ENCODE results near the gene GPD2. TPM values are rescaled to one million over a fixed set of nuclear protein-coding genes. Genes with fewer than 3 reads are reported as not detected.

Gene GPD2
- total RNA-seq, 3 donors from 2014 or later (not counting 1 experiment from before 2014, with no cell fraction given), result 12.5 to 20.2 (median 18.3) TPM

DNA sequence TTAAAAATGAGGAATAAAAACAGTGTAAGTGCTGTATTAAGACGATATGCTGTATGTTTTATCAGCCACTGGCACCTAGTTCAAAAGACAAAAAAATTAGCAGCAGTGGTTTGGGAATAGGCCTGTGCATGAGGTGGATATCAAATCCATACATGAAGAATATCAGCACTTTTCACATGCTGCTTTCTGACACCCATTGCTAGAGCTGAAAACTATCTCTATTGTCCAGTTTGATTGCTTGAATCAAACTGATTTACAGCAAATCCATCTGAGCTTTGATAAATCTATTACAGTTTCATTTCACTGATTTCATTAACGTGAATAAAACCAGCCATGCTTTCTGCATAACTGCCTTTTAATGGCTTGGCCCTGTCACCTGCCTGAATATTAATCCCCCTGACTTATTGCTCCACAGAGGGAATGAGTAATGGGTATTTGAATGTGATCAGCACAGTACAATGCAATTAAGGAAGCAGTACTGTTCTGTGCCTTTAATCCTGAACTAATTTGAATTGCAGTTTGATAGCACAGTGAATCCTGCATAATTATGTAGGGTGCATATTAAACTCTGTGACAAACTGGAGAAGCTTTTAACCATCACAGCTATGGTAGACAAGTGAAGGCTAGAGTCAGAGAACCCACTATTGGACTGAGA, 154.0 kb downstream of the GPD2 start:
- Histone ChIP-seq H3K36me3 (ENCODE audit: control insufficient read depth, insufficient read depth, low read length) (no peaks in the 10 kb centered on the region), H3K27me3 (ENCODE audit: control insufficient read depth, insufficient read depth, low read length) (no peaks in the 10 kb centered on the region), H3K4me1 (ENCODE audit: control insufficient read depth, insufficient read depth, low read length) (no peaks in the 10 kb centered on the region), H3K27ac (ENCODE audit: low read length) (no peak overlapping the region), H3K4me3 (ENCODE audit: low read length) (no peak overlapping the region), H3K9me3 (ENCODE audit: control insufficient read depth, insufficient read depth, low read length) (no peaks in the 10 kb centered on the region)
- intact Hi-C loops (cut with micrococcal nuclease), result no loop called here
- H3K4me1 Mint-ChIP-seq, result no peaks in the 10 kb centered on the region
- no peaks in the 10 kb centered on the region for H3K9me3 Mint-ChIP-seq
- TF ChIP-seq, protein P1, sequence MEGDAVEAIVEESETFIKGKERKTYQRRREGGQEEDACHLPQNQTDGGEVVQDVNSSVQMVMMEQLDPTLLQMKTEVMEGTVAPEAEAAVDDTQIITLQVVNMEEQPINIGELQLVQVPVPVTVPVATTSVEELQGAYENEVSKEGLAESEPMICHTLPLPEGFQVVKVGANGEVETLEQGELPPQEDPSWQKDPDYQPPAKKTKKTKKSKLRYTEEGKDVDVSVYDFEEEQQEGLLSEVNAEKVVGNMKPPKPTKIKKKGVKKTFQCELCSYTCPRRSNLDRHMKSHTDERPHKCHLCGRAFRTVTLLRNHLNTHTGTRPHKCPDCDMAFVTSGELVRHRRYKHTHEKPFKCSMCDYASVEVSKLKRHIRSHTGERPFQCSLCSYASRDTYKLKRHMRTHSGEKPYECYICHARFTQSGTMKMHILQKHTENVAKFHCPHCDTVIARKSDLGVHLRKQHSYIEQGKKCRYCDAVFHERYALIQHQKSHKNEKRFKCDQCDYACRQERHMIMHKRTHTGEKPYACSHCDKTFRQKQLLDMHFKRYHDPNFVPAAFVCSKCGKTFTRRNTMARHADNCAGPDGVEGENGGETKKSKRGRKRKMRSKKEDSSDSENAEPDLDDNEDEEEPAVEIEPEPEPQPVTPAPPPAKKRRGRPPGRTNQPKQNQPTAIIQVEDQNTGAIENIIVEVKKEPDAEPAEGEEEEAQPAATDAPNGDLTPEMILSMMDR (IDR thresholded peaks at IDR 0.05), result no peak
- no peak overlapping the region for H3K27ac Mint-ChIP-seq
- no peaks in the 10 kb centered on the region for H3K27me3 Mint-ChIP-seq (ENCODE audit: low read depth in 2 of 2)
- H3K36me3 Mint-ChIP-seq, result no peaks in the 10 kb centered on the region
- no peak for DNase-seq
- no peak for ATAC-seq
- no peak overlapping the region for H3K4me3 Mint-ChIP-seq
- 69% methylated on average over 2 of the region's 2 CpGs for WGBS (ENCODE audit: insufficient coverage)

DNA sequence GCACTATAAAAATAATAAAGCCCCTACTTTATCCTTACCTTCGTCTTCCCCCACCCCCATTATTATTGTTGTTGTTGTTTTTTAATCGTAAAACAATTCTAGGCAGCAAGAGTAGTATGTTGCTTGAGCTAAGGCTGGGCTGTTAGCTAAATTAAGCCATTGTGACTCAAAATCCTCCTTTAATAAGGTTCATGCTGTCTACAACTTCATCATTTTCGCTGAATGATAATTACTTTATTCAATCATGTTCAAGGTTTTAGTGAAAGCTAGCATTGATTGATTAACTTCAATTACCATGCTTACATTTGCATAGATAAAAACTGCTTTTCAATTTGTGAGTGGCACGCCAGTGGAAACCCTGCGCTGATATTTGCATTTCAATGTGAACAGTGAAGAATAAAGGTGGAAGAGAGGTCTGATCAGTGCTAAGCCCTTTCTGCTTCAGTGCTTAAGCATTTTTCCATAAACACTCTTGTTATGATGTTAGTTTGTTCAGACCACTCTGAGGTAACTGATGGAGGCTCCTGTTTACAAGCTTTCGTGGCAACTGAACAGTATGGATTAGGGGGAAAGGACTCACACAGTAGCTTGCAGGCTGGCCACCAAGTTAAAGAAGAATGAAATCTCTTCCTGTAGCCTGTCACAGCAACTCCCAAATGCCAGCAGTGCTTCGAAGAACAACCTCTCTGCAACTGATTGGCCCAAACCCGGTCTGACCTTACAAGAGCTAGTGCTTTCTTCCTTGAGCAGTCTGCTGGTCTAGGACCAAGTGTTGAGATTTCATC, 156.8 kb downstream of the GPD2 start:
- no peaks in the 10 kb centered on the region for H3K27me3 ChIP-seq (ENCODE audit: control insufficient read depth, insufficient read depth, low read length)
- Mint-ChIP-seq H3K4me3 (no peak overlapping the region), H3K27ac (no peak overlapping the region), H3K36me3 (no peaks in the 10 kb centered on the region), H3K9me3 (no peaks in the 10 kb centered on the region), H3K4me1 (no peaks in the 10 kb centered on the region), H3K27me3 (ENCODE audit: low read depth in 2 of 2) (peaks cover 0 to 2% of the 10 kb centered on the region in 2 donors)
- no peak overlapping the region for H3K4me3 ChIP-seq (ENCODE audit: low read length)
- TF ChIP-seq, protein P1 (IDR thresholded peaks at IDR 0.05), result no peak
- H3K9me3 ChIP-seq (ENCODE audit: control insufficient read depth, insufficient read depth, low read length), result no peaks in the 10 kb centered on the region
- H3K27ac ChIP-seq (ENCODE audit: low read length), result no peak overlapping the region
- no peaks in the 10 kb centered on the region for H3K4me1 ChIP-seq (ENCODE audit: control insufficient read depth, insufficient read depth, low read length)
- no peaks in the 10 kb centered on the region for H3K36me3 ChIP-seq (ENCODE audit: control insufficient read depth, insufficient read depth, low read length)
- WGBS (ENCODE audit: insufficient coverage), result 96% methylated on average over 5 of the region's 8 CpGs
- ATAC-seq, result no peak
- intact Hi-C loops (cut with micrococcal nuclease), result no loop called here
- no peak for DNase-seq

DNA sequence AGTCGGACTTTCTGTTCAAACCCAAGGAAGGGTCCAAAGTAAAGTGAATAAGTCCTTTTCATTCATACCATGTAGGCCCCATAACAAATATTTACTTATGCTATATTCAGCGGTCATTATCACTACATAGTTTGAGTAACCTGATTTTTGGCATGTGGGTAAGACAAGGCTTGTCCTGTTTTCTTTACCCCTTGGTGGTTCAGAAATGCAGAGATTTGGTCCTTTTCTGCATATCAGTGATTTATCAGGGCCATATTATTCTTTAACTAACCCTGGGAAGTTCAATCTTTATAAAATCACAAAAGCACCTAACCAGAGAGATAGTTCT, 157.4 kb downstream of the GPD2 start:
- Mint-ChIP-seq H3K9me3 (no peaks in the 10 kb centered on the region), H3K27ac (no peak overlapping the region), H3K36me3 (no peaks in the 10 kb centered on the region), H3K4me3 (no peak overlapping the region), H3K4me1 (no peaks in the 10 kb centered on the region), H3K27me3 (ENCODE audit: low read depth in 2 of 2) (peaks cover 0 to 5% of the 10 kb centered on the region in 2 donors)
- DNase-seq (no peak), ATAC-seq (no peak)
- H3K4me1 ChIP-seq (ENCODE audit: control insufficient read depth, insufficient read depth, low read length), result no peaks in the 10 kb centered on the region
- intact Hi-C loops (cut with micrococcal nuclease), result no loop called here
- H3K27ac ChIP-seq (ENCODE audit: low read length), result no peak overlapping the region
- no peaks in the 10 kb centered on the region for H3K27me3 ChIP-seq (ENCODE audit: control insufficient read depth, insufficient read depth, low read length)
- WGBS (ENCODE audit: insufficient coverage), result 85% methylated on average over 1 of the region's 2 CpGs
- H3K9me3 ChIP-seq (ENCODE audit: control insufficient read depth, insufficient read depth, low read length), result no peaks in the 10 kb centered on the region
- H3K4me3 ChIP-seq (ENCODE audit: low read length), result no peak overlapping the region
- H3K36me3 ChIP-seq (ENCODE audit: control insufficient read depth, insufficient read depth, low read length), result no peaks in the 10 kb centered on the region
- TF ChIP-seq, protein P1 (IDR thresholded peaks at IDR 0.05), result no peak
